Measurements from ENCODE around the gene KANSL1L. TPM values are rescaled to one million over a fixed set of nuclear protein-coding genes. Genes with fewer than 3 reads are reported as not detected.

The KANSL1L gene
- total and polyA plus RNA-seq, 2 experiments from 2014 or later, result 2.6 to 13.2 TPM

DNA sequence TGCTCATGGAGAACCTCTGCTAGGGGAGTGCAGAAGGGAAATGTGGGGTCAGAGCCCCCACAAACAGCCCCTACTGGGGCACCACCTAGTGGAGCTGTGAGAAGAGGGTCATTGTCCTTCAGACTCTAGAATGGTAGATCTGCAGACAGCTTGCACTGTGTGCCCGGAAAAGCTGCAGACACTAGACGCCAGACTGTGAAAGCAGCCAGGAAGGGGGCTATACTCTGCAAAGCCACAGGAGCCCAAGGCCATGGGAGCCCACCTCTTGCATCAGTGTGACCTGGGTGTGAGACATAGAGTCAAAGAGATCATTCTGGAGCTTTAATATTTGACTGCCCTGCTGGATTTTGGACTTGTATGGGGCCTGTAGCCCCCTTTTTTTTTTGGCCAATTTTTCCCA, 107.9 kb downstream of the KANSL1L start:
- Histone ChIP-seq H3K4me2 (ENCODE audit: unreplicated experiment) (no peak overlapping the region), H3K9me3 (ENCODE audit: low read depth) (no peaks in the 10 kb centered on the region), H3K36me3 (ENCODE audit: low read depth) (no peaks in the 10 kb centered on the region), H3K4me1 (ENCODE audit: insufficient read depth) (no peaks in the 10 kb centered on the region), H3K27me3 (replicated peaks; ENCODE audit: insufficient read depth) (no peaks in the 10 kb centered on the region), H3F3A (ENCODE audit: insufficient read depth) (no peaks in the 10 kb centered on the region), H3K27ac (no peak overlapping the region), H4K20me1 (ENCODE audit: insufficient read depth) (no peaks in the 10 kb centered on the region), H3K9me2 (ENCODE audit: insufficient read depth) (no peaks in the 10 kb centered on the region), H3K4me3 (no peak overlapping the region), H3K79me2 (ENCODE audit: insufficient read depth) (no peaks in the 10 kb centered on the region), H3K9ac (no peak overlapping the region), H2AFZ (no peak overlapping the region)
- 92 to 93% methylated on average over 2 of the region's 2 CpGs for WGBS, 2 experiments (ENCODE audit: low coverage in 1 of 2, low lambda C conversion rate in 2 of 2, missing lambda C conversion rate in 2 of 2)
- in situ Hi-C loops (cut with MboI), result no loop called here
- TF ChIP-seq EZH2 (IDR thresholded peaks at IDR 0.05; ENCODE audit: insufficient read depth, poor library complexity, severe bottlenecking), result no peak
- no peak for TF ChIP-seq EZH2phosphoT487 (IDR thresholded peaks at IDR 0.05; ENCODE audit: insufficient read depth, low read depth)
- DNase-seq, result no peak

GRCh38 chr2:210055825-210056224, 115.4 kb downstream of the KANSL1L start:
- H3K9me2 ChIP-seq (ENCODE audit: insufficient read depth), result no peaks in the 10 kb centered on the region
- H3K36me3 ChIP-seq (ENCODE audit: low read depth), result no peaks in the 10 kb centered on the region
- no peak overlapping the region for H3K4me3 ChIP-seq
- in situ Hi-C loops (cut with MboI), result no loop called here
- no peaks in the 10 kb centered on the region for H3K9me3 ChIP-seq (ENCODE audit: low read depth)
- no peak for TF ChIP-seq EZH2 (IDR thresholded peaks at IDR 0.05; ENCODE audit: insufficient read depth, poor library complexity, severe bottlenecking)
- TF ChIP-seq EZH2phosphoT487 (IDR thresholded peaks at IDR 0.05; ENCODE audit: insufficient read depth, low read depth), result no peak
- H3K79me2 ChIP-seq (ENCODE audit: insufficient read depth), result no peaks in the 10 kb centered on the region
- no peaks in the 10 kb centered on the region for H4K20me1 ChIP-seq (ENCODE audit: insufficient read depth)
- no peak overlapping the region for H3K27ac ChIP-seq
- no peaks in the 10 kb centered on the region for H3K4me1 ChIP-seq (ENCODE audit: insufficient read depth)
- H3F3A ChIP-seq (ENCODE audit: insufficient read depth), result no peaks in the 10 kb centered on the region
- DNase-seq, result no peak
- H2AFZ ChIP-seq, result no peak overlapping the region
- no peaks in the 10 kb centered on the region for H3K27me3 ChIP-seq (replicated peaks; ENCODE audit: insufficient read depth)
- no peak overlapping the region for H3K4me2 ChIP-seq (ENCODE audit: unreplicated experiment)
- no peak overlapping the region for H3K9ac ChIP-seq
- WGBS, 2 experiments (ENCODE audit: low coverage in 1 of 2, low lambda C conversion rate in 2 of 2, missing lambda C conversion rate in 2 of 2), result 91 to 95% methylated on average over 3 of the region's 3 CpGs

GRCh38 chr2:210054696-210055095, 116.5 kb downstream of the KANSL1L start:
- whole genome bisulfite sequencing, 2 experiments (ENCODE audit: low coverage in 1 of 2, low lambda C conversion rate in 2 of 2, missing lambda C conversion rate in 2 of 2), result 94 to 100% methylated on average over 1 of the region's 1 CpG
- no peaks in the 10 kb centered on the region for H3K27me3 ChIP-seq (replicated peaks; ENCODE audit: insufficient read depth)

DNA sequence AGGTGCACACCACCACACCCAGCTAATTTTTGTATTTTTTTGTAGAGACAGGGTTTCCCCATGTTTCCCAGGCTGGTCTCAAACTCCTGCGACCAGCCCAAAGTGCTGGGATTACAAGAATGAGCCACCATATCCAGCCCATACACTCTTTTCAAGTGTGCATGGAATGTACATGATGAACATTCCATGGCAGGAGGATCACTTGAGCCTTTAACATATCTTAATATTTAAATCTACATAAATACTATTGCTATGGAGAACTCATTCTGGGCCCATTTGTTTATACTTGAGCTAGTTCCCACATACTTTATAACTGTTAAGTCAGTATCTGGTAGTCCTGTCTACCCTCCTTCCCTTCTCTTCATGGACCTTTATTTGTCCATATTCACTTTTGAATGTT, 120.3 kb downstream of the KANSL1L start:
- TF ChIP-seq EZH2 (IDR thresholded peaks at IDR 0.05; ENCODE audit: insufficient read depth, poor library complexity, severe bottlenecking), result no peak
- no peak for TF ChIP-seq EZH2phosphoT487 (IDR thresholded peaks at IDR 0.05; ENCODE audit: insufficient read depth, low read depth)
- in situ Hi-C loops (cut with MboI), result no loop called here
- no peaks in the 10 kb centered on the region for H3F3A ChIP-seq (ENCODE audit: insufficient read depth)
- H2AFZ ChIP-seq, result no peak overlapping the region
- no peaks in the 10 kb centered on the region for H3K4me1 ChIP-seq (ENCODE audit: insufficient read depth)
- no peak overlapping the region for H3K9ac ChIP-seq
- no peak overlapping the region for H3K4me2 ChIP-seq (ENCODE audit: unreplicated experiment)
- H3K79me2 ChIP-seq (ENCODE audit: insufficient read depth), result no peaks in the 10 kb centered on the region
- no peaks in the 10 kb centered on the region for H3K9me3 ChIP-seq (ENCODE audit: low read depth)
- WGBS, 2 experiments (ENCODE audit: low coverage in 1 of 2, low lambda C conversion rate in 2 of 2, missing lambda C conversion rate in 2 of 2), result 97 to 100% methylated on average over 1 of the region's 1 CpG
- no peaks in the 10 kb centered on the region for H4K20me1 ChIP-seq (ENCODE audit: insufficient read depth)
- no peak overlapping the region for H3K27ac ChIP-seq
- no peaks in the 10 kb centered on the region for H3K9me2 ChIP-seq (ENCODE audit: insufficient read depth)
- no peak overlapping the region for H3K4me3 ChIP-seq
- no peak for DNase-seq
- H3K36me3 ChIP-seq (ENCODE audit: low read depth), result no peaks in the 10 kb centered on the region
- H3K27me3 ChIP-seq (replicated peaks; ENCODE audit: insufficient read depth), result no peaks in the 10 kb centered on the region

More at GRCh38 chr2:210054696-210055095, 116.5 kb downstream of the KANSL1L start:
- no peaks in the 10 kb centered on the region for H4K20me1 ChIP-seq (ENCODE audit: insufficient read depth)
- in situ Hi-C loops (cut with MboI), result no loop called here
- no peak for DNase-seq
- no peaks in the 10 kb centered on the region for H3K36me3 ChIP-seq (ENCODE audit: low read depth)
- H3K4me3 ChIP-seq, result no peak overlapping the region
- H3K9ac ChIP-seq, result no peak overlapping the region
- H3K9me2 ChIP-seq (ENCODE audit: insufficient read depth), result no peaks in the 10 kb centered on the region
- H3F3A ChIP-seq (ENCODE audit: insufficient read depth), result no peaks in the 10 kb centered on the region
- H3K79me2 ChIP-seq (ENCODE audit: insufficient read depth), result no peaks in the 10 kb centered on the region
- TF ChIP-seq EZH2 (IDR thresholded peaks at IDR 0.05; ENCODE audit: insufficient read depth, poor library complexity, severe bottlenecking) (no peak), EZH2phosphoT487 (IDR thresholded peaks at IDR 0.05; ENCODE audit: insufficient read depth, low read depth) (no peak)
- no peak overlapping the region for H3K4me2 ChIP-seq (ENCODE audit: unreplicated experiment)
- H3K9me3 ChIP-seq (ENCODE audit: low read depth), result no peaks in the 10 kb centered on the region
- no peak overlapping the region for H3K27ac ChIP-seq
- no peak overlapping the region for H2AFZ ChIP-seq
- no peaks in the 10 kb centered on the region for H3K4me1 ChIP-seq (ENCODE audit: insufficient read depth)

- H3K4me3 ChIP-seq, result no peak overlapping the region
- in situ Hi-C loops (cut with MboI), result no loop called here
- no peak overlapping the region for H3K4me2 ChIP-seq (ENCODE audit: unreplicated experiment)
- no peak for DNase-seq
- no peaks in the 10 kb centered on the region for H4K20me1 ChIP-seq (ENCODE audit: insufficient read depth)
- H3K9me3 ChIP-seq (ENCODE audit: low read depth), result no peaks in the 10 kb centered on the region
- H3K27ac ChIP-seq, result no peak overlapping the region
- H3F3A ChIP-seq (ENCODE audit: insufficient read depth), result no peaks in the 10 kb centered on the region
- no peaks in the 10 kb centered on the region for H3K9me2 ChIP-seq (ENCODE audit: insufficient read depth)
- TF ChIP-seq EZH2phosphoT487 (IDR thresholded peaks at IDR 0.05; ENCODE audit: insufficient read depth, low read depth) (no peak), EZH2 (IDR thresholded peaks at IDR 0.05; ENCODE audit: insufficient read depth, poor library complexity, severe bottlenecking) (no peak)
- H3K36me3 ChIP-seq (ENCODE audit: low read depth), result no peaks in the 10 kb centered on the region
- no peak overlapping the region for H3K9ac ChIP-seq
- no peak overlapping the region for H2AFZ ChIP-seq
- H3K79me2 ChIP-seq (ENCODE audit: insufficient read depth), result no peaks in the 10 kb centered on the region
- H3K27me3 ChIP-seq (replicated peaks; ENCODE audit: insufficient read depth), result no peaks in the 10 kb centered on the region
- 86 to 89% methylated on average over 1 of the region's 1 CpG for WGBS, 2 experiments (ENCODE audit: low coverage in 1 of 2, low lambda C conversion rate in 2 of 2, missing lambda C conversion rate in 2 of 2)
- no peaks in the 10 kb centered on the region for H3K4me1 ChIP-seq (ENCODE audit: insufficient read depth)
Measured at GRCh38 chr2:210049831-210050230, 121.4 kb downstream of the KANSL1L start.

Data from GM23248 (cell line).